ENCODE data around the gene CRYM. TPM values are rescaled to one million over a fixed set of nuclear protein-coding genes. Genes with fewer than 3 reads are reported as not detected.

Gene CRYM
- total and polyA plus RNA-seq, 10 of the 15 experiments (the other 5 are each of a cell fraction or from before 2014, with no cell fraction given) = 0.30 to 6.1 (median 3.9) TPM

- no peak for TF ChIP-seq CUX1 (IDR thresholded peaks at IDR 0.05; ENCODE audit: insufficient replicate concordance, low read depth, low read length)
- TF ChIP-seq, protein P1, sequence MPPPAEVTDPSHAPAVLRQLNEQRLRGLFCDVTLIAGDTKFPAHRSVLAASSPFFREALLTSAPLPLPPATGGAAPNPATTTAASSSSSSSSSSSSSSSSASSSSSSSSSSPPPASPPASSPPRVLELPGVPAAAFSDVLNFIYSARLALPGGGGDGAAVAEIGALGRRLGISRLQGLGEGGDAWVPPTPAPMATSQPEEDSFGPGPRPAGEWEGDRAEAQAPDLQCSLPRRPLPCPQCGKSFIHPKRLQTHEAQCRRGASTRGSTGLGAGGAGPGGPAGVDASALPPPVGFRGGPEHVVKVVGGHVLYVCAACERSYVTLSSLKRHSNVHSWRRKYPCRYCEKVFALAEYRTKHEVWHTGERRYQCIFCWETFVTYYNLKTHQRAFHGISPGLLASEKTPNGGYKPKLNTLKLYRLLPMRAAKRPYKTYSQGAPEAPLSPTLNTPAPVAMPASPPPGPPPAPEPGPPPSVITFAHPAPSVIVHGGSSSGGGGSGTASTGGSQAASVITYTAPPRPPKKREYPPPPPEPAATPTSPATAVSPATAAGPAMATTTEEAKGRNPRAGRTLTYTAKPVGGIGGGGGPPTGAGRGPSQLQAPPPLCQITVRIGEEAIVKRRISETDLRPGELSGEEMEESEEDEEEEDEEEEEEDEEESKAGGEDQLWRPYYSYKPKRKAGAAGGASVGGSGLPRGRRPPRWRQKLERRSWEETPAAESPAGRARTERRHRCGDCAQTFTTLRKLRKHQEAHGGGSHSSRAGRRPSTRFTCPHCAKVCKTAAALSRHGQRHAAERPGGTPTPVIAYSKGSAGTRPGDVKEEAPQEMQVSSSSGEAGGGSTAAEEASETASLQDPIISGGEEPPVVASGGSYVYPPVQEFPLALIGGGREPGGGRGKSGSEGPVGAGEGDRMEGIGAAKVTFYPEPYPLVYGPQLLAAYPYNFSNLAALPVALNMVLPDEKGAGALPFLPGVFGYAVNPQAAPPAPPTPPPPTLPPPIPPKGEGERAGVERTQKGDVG (CRISPR knock-in tag; IDR thresholded peaks at IDR 0.05) = no peak
- TF ChIP-seq RUNX3 (IDR thresholded peaks at IDR 0.05; ENCODE audit: low read length) = no peak
- TF ChIP-seq ZNF384 (IDR thresholded peaks at IDR 0.05; ENCODE audit: borderline replicate concordance, low read depth, low read length) = no peak
- TF ChIP-seq SMC3 (IDR thresholded peaks at IDR 0.05; ENCODE audit: borderline replicate concordance, low read length) = no peak
- no peak for TF ChIP-seq STAT1 (conservative IDR thresholded peaks at IDR 0.05)
- TF ChIP-seq IRF3 (IDR thresholded peaks at IDR 0.05) = no peak
- no peak for TF ChIP-seq ETV6 (conservative IDR thresholded peaks at IDR 0.05 in 1 of 2, IDR thresholded peaks at IDR 0.05 in 1 of 2; ENCODE audit: borderline replicate concordance in 1 of 2, low read depth in 1 of 2)
- TF ChIP-seq IRF4 (IDR thresholded peaks at IDR 0.05; ENCODE audit: low read depth, low read length) = no peak
- no peak for TF ChIP-seq ATF3 (IDR thresholded peaks at IDR 0.05; ENCODE audit: borderline replicate concordance, extremely low read depth, low read depth, low read length)
- TF ChIP-seq RAD21 (IDR thresholded peaks at IDR 0.05; ENCODE audit: insufficient read depth, low read depth, low read length) = no peak
- TF ChIP-seq SMAD1 (IDR thresholded peaks at IDR 0.05; ENCODE audit: low read depth, partially characterized antibody) = no peak
- TF ChIP-seq, protein P2, sequence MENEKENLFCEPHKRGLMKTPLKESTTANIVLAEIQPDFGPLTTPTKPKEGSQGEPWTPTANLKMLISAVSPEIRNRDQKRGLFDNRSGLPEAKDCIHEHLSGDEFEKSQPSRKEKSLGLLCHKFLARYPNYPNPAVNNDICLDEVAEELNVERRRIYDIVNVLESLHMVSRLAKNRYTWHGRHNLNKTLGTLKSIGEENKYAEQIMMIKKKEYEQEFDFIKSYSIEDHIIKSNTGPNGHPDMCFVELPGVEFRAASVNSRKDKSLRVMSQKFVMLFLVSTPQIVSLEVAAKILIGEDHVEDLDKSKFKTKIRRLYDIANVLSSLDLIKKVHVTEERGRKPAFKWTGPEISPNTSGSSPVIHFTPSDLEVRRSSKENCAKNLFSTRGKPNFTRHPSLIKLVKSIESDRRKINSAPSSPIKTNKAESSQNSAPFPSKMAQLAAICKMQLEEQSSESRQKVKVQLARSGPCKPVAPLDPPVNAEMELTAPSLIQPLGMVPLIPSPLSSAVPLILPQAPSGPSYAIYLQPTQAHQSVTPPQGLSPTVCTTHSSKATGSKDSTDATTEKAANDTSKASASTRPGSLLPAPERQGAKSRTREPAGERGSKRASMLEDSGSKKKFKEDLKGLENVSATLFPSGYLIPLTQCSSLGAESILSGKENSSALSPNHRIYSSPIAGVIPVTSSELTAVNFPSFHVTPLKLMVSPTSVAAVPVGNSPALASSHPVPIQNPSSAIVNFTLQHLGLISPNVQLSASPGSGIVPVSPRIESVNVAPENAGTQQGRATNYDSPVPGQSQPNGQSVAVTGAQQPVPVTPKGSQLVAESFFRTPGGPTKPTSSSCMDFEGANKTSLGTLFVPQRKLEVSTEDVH (IDR thresholded peaks at IDR 0.05; ENCODE audit: low read depth, partially characterized antibody) = no peak
- no peak for TF ChIP-seq TCF7 (IDR thresholded peaks at IDR 0.05; ENCODE audit: borderline replicate concordance)
- TF ChIP-seq SPI1 (IDR thresholded peaks at IDR 0.05; ENCODE audit: borderline replicate concordance, insufficient read depth, low read depth, low read length) = no peak
- peak; percentile 87 for TF ChIP-seq DPF2 (IDR thresholded peaks at IDR 0.05)
Measured at GRCh38 chr16:21301168-21301894, 23.2 kb upstream of the CRYM start (continued).
